H1 (cell line): ENCODE results near the gene ACSM2A. TPM values are rescaled to one million over a fixed set of nuclear protein-coding genes. Genes with fewer than 3 reads are reported as not detected.
"Not testable (repeated sequence)": the region's sequence is repeated elsewhere in the genome, so short reads cannot be mapped to it uniquely, and the experiment has no call there.

Experiments used
- CTCF ChIA-PET: fragments of 300-600 bp; sonication (Branson Sonifier 250); formaldehyde crosslinking; loops from one replicate; lab custom pipeline; 2021; ENCODE audit not compliant: partially characterized antibody; lab: Charles Lee
- POLR2A ChIA-PET: fragments of 300-600 bp; sonication (Branson Sonifier 250); formaldehyde crosslinking; loops from one replicate; lab custom pipeline; 2021; ENCODE audit warnings: inconsistent platforms; ENCODE audit not compliant: partially characterized antibody; lab: Charles Lee
- DNase-seq, 2 experiments: peaks; one replicate each; pipeline versions ENCODE4 v3.0.0 to v3.0.0-alpha.2; 2010 to 2022; ENCODE audit warnings: low spot score in 2 of 2, low read depth in 1 of 2, mixed read lengths in 1 of 2
- FAIRE-seq: peaks from 2 replicates; lab custom pipeline; 2011; peaks lifted over from hg19 to GRCh38; lab: Jason Lieb, UNC
- H2AFZ ChIP-seq: 2 replicates; pipeline ENCODE4 v1.8.1; 2012; ENCODE audit warnings: low read length, inconsistent platforms
- H2AK5ac ChIP-seq: 2 replicates; pipeline ENCODE4 v1.6.1; 2013; ENCODE audit warnings: low read depth, low read length
- H2BK120ac ChIP-seq: replicated peaks from 2 replicates; pipeline ENCODE3; 2013; ENCODE audit warnings: low read depth, low read length, inconsistent platforms
- H2BK12ac ChIP-seq: 2 replicates; pipeline ENCODE4 v1.6.1; 2013; ENCODE audit warnings: low read depth, low read length
- H2BK15ac ChIP-seq: 2 replicates; pipeline ENCODE4 v1.6.1; 2013; ENCODE audit warnings: low read length
- H2BK20ac ChIP-seq: 2 replicates; pipeline ENCODE4 v1.6.1; 2013; ENCODE audit warnings: low read length
- H2BK5ac ChIP-seq: 2 replicates; pipeline ENCODE4 v1.6.1; 2013; ENCODE audit warnings: low read depth, low read length
- H3K14ac ChIP-seq: 2 replicates; pipeline ENCODE4 v1.6.1; 2013; ENCODE audit warnings: inconsistent platforms; ENCODE audit not compliant: insufficient read length
- H3K18ac ChIP-seq: 2 replicates; pipeline ENCODE4 v1.6.1; 2013; ENCODE audit warnings: low read length; ENCODE audit errors: extremely low read depth
- H3K23ac ChIP-seq: 2 replicates; pipeline ENCODE4 v1.6.1; 2013; ENCODE audit warnings: inconsistent platforms; ENCODE audit not compliant: insufficient read length
- H3K23me2 ChIP-seq: 2 replicates; pipeline ENCODE4 v1.6.1; 2013; ENCODE audit warnings: low read depth, low read length
- H3K27ac ChIP-seq: 2 replicates; pipeline ENCODE4 v1.6.1; 2011; ENCODE audit warnings: low read depth, low read length, inconsistent platforms
- H3K27me3 ChIP-seq, 4 experiments: replicated peaks in 1 of 4; 1 replicate in 1 of 4; 2 replicates in 3 of 4; pipeline versions ENCODE4 v1.6.1 to v1.8.1; 2011 to 2013; ENCODE audit warnings: low read length in 3 of 4, mild to moderate bottlenecking in 3 of 4, inconsistent platforms in 2 of 4, mixed read lengths in 2 of 4, moderate library complexity in 1 of 4; ENCODE audit not compliant: control insufficient read depth in 3 of 4, insufficient read depth in 3 of 4; ENCODE audit errors: extremely low read depth in 1 of 4
- H3K36me3 ChIP-seq, 4 experiments: 2 replicates each; pipeline versions ENCODE4 v1.6.1 to v1.8.1; 2011 to 2013; ENCODE audit warnings: mild to moderate bottlenecking in 4 of 4, low read length in 3 of 4, moderate library complexity in 2 of 4, control low read depth in 1 of 4, inconsistent platforms in 1 of 4; ENCODE audit not compliant: insufficient read depth in 4 of 4, control insufficient read depth in 2 of 4
- H3K4ac ChIP-seq: replicated peaks from 2 replicates; pipeline ENCODE3; 2013; ENCODE audit warnings: low read length, low read depth, mixed read lengths, inconsistent platforms; ENCODE audit not compliant: insufficient read length
- H3K4me1 ChIP-seq, 4 experiments: replicated peaks in 1 of 4; 1 replicate in 1 of 4; 2 replicates in 3 of 4; pipeline versions ENCODE4 v1.6.1 to v1.8.1; 2011 to 2013; ENCODE audit warnings: low read length in 3 of 4, inconsistent platforms in 2 of 4, mixed read lengths in 1 of 4; ENCODE audit not compliant: insufficient read depth in 4 of 4, control insufficient read depth in 3 of 4
- H3K4me2 ChIP-seq, 2 experiments: 2 replicates each; pipeline versions ENCODE4 v1.6.1 to v1.8.1; 2011 to 2013; ENCODE audit warnings: low read depth in 2 of 2, low read length in 2 of 2, control low read depth in 1 of 2, inconsistent platforms in 1 of 2, mild to moderate bottlenecking in 1 of 2; ENCODE audit not compliant: insufficient read depth in 1 of 2
- H3K4me3 ChIP-seq, 4 experiments: fragments of 200-600, 300-600 bp in 1 of 4; sonication (generic), shearing (Covaris generic), sonication (Bioruptor Twin) in 1 of 4; 2 replicates each; pipeline versions ENCODE4 v1.5.1 to v1.8.1; 2011 to 2016; ENCODE audit warnings: low read length in 4 of 4, low read depth in 3 of 4, control low read depth in 2 of 4, inconsistent platforms in 2 of 4, mild to moderate bottlenecking in 2 of 4, mixed read lengths in 1 of 4, moderate library complexity in 1 of 4; ENCODE audit not compliant: insufficient read depth in 2 of 4; ENCODE audit errors: extremely low read depth in 1 of 4
- H3K56ac ChIP-seq: replicated peaks from 2 replicates; pipeline ENCODE3; 2013; ENCODE audit warnings: low read depth, mild to moderate bottlenecking, mixed read lengths, low read length, inconsistent platforms; ENCODE audit not compliant: insufficient read length
- H3K79me1 ChIP-seq: 2 replicates; pipeline ENCODE4 v1.6.1; 2013; ENCODE audit warnings: low read depth, low read length, control low read depth
- H3K79me2 ChIP-seq, 2 experiments: 2 replicates each; pipeline versions ENCODE4 v1.6.1 to v1.8.1; 2012 to 2013; ENCODE audit warnings: low read length in 2 of 2, mild to moderate bottlenecking in 2 of 2, inconsistent platforms in 1 of 2; ENCODE audit not compliant: insufficient read depth in 2 of 2, control insufficient read depth in 1 of 2
- H3K9ac ChIP-seq, 4 experiments: replicated peaks in 1 of 4; 1 replicate in 1 of 4; 2 replicates in 3 of 4; pipeline versions ENCODE4 v1.6.1 to v1.8.1; 2011 to 2013; ENCODE audit warnings: low read depth in 3 of 4, low read length in 3 of 4, control low read depth in 2 of 4, mild to moderate bottlenecking in 2 of 4, moderate library complexity in 2 of 4, inconsistent platforms in 1 of 4; ENCODE audit errors: extremely low read depth in 1 of 4
- H3K9me3 ChIP-seq, 2 experiments: 2 replicates each; pipeline versions ENCODE4 v1.6.1 to v1.8.1; 2012 to 2013; ENCODE audit warnings: mild to moderate bottlenecking in 2 of 2, moderate library complexity in 2 of 2, control low read depth in 1 of 2, inconsistent platforms in 1 of 2, low read depth in 1 of 2, low read length in 1 of 2, mixed read lengths in 1 of 2; ENCODE audit not compliant: insufficient read depth in 2 of 2
- H4K20me1 ChIP-seq, 2 experiments: replicated peaks in 1 of 2; 2 replicates each; pipeline versions ENCODE3 to v1.8.1; 2011 to 2013; ENCODE audit warnings: inconsistent platforms in 2 of 2, low read length in 2 of 2, mild to moderate bottlenecking in 1 of 2; ENCODE audit not compliant: insufficient read depth in 2 of 2, control insufficient read depth in 1 of 2
- H4K5ac ChIP-seq: 2 replicates; pipeline ENCODE4 v1.6.1; 2013; ENCODE audit warnings: low read length, low read depth, mixed read lengths, inconsistent platforms; ENCODE audit not compliant: insufficient read length
- H4K8ac ChIP-seq: 2 replicates; pipeline ENCODE4 v1.8.0; 2013; ENCODE audit warnings: mild to moderate bottlenecking, moderate library complexity, low read length, inconsistent platforms; ENCODE audit not compliant: insufficient read depth; ENCODE audit errors: extremely low read depth
- H4K91ac ChIP-seq: replicated peaks from 2 replicates; pipeline ENCODE3; 2013; ENCODE audit warnings: low read length, mixed read lengths, inconsistent platforms; ENCODE audit not compliant: insufficient read length
- WGBS, 2 experiments: shearing (Covaris generic) in 1 of 2; methylation state at CpG; one replicate each; pipeline versions ENCODE4 v1.1.6 to v1.1.7; 2013 to 2015; ENCODE audit warnings: low lambda C conversion rate in 2 of 2, mixed read lengths in 2 of 2, inconsistent platforms in 1 of 2, low coverage in 1 of 2, missing lambda C conversion rate in 1 of 2; ENCODE audit not compliant: insufficient replicate concordance in 2 of 2, insufficient coverage in 1 of 2, insufficient read length in 1 of 2; ENCODE audit errors: extremely low coverage in 1 of 2, missing lambda C conversion rate in 1 of 2; 5-methylcytosine and 5-hydroxymethylcytosine counted together
- polyA plus RNA-seq, 7 experiments: library from polyadenylated mRNA; depleted of rRNA in 3 of 7; stranded (reverse) in 5 of 7; unstranded in 2 of 7; fragments of >200 nt in 5 of 7; fragments of 200-250 nt in 2 of 7; gene quantifications; 1 replicate in 5 of 7; 2 replicates in 1 of 7; 4 replicates in 1 of 7; pipeline versions ENCODE4 v1.2.1 to v1.2.3, GENCODE V29; 2011 to 2013; ENCODE audit warnings: missing spikeins in 2 of 7, mixed read lengths in 2 of 7
- total RNA-seq: library from RNA; stranded (reverse); fragmentation: NEBNext Ultra II Directional; extraction: Animal tissue kit (Norgen Biotek cat#: 25700); gene quantifications from 2 replicates; pipeline ENCODE4 v1.2.1, GENCODE V29; 2021

Gene ACSM2A
- total and polyA plus RNA-seq, 2 of the 8 experiments (the other 6 are each of a cell fraction or from before 2014, with no cell fraction given), result not detected

GRCh38 chr16:20532284-20532792, 81.0 kb downstream of the ACSM2A start:
- H3K27me3 ChIP-seq, H2BK20ac ChIP-seq, H3K4ac ChIP-seq, H3K56ac ChIP-seq, H3K4me2 ChIP-seq, H3K4me1 ChIP-seq, H3K23ac ChIP-seq, H2BK5ac ChIP-seq, H4K5ac ChIP-seq, H3K14ac ChIP-seq, H3K4me3 ChIP-seq, H2AK5ac ChIP-seq, FAIRE-seq, H2BK12ac ChIP-seq, H3K27ac ChIP-seq, H3K79me2 ChIP-seq, H3K9me3 ChIP-seq, H3K18ac ChIP-seq, H3K9ac ChIP-seq, POLR2A ChIA-PET, H4K20me1 ChIP-seq, H3K36me3 ChIP-seq, H2BK15ac ChIP-seq, CTCF ChIA-PET, H4K8ac ChIP-seq, H3K79me1 ChIP-seq, H2BK120ac ChIP-seq, H4K91ac ChIP-seq, H3K23me2 ChIP-seq, DNase-seq, H2AFZ ChIP-seq: not testable (repeated sequence)
- WGBS, 2 experiments, result no CpG with 5 or more reads among the region's 3 CpGs

- H2BK12ac ChIP-seq, H2AFZ ChIP-seq, DNase-seq, H2BK20ac ChIP-seq, H3K4me2 ChIP-seq, H3K27ac ChIP-seq, H3K79me1 ChIP-seq, H2BK5ac ChIP-seq, H3K23me2 ChIP-seq, POLR2A ChIA-PET, H4K91ac ChIP-seq, H4K20me1 ChIP-seq, H3K14ac ChIP-seq, H3K27me3 ChIP-seq, H2BK15ac ChIP-seq, FAIRE-seq, H3K9ac ChIP-seq, H2AK5ac ChIP-seq, H3K56ac ChIP-seq, H3K79me2 ChIP-seq, CTCF ChIA-PET, H3K9me3 ChIP-seq, H3K4me1 ChIP-seq, H4K8ac ChIP-seq, H3K4me3 ChIP-seq, H3K36me3 ChIP-seq, H3K4ac ChIP-seq, H2BK120ac ChIP-seq, H3K18ac ChIP-seq, H4K5ac ChIP-seq, H3K23ac ChIP-seq: not testable (repeated sequence)
- WGBS, 2 experiments, result 91% methylated on average over 1 of the region's 1 CpG; no CpG with 5 or more reads in 1 of the 2 experiments
These were observed 85.3 kb downstream of the ACSM2A start for GRCh38 chr16:20536669-20537068.
